Aorta (tissue), 5 donors: ENCODE results near the gene DBR1. TPM values are rescaled to one million over a fixed set of nuclear protein-coding genes. Genes with fewer than 3 reads are reported as not detected.

Source experiments
- ATAC-seq: fragments of 200-7000 bp; cut with Tn5 transposase; one replicate; pipeline ENCODE4 v1.9.1; 2022; ENCODE audit warnings: moderate library complexity; ENCODE audit not compliant: low FRiP score
- DNase-seq, 2 donors: peaks; one replicate each; pipeline ENCODE4 v3.0.0-alpha.2; 2020
- H3K27ac ChIP-seq, 2 donors: one replicate each; pipeline ENCODE4 v1.5.1; 2013; ENCODE audit warnings: low read length in 2 of 2, mild to moderate bottlenecking in 2 of 2, moderate library complexity in 2 of 2, control low read depth in 1 of 2, inconsistent platforms in 1 of 2, low read depth in 1 of 2
- H3K27me3 ChIP-seq, 2 donors: one replicate each; pipeline ENCODE4 v1.6.1; 2013; ENCODE audit warnings: control low read depth in 1 of 2, low read length in 1 of 2, mild to moderate bottlenecking in 1 of 2, moderate library complexity in 1 of 2; ENCODE audit not compliant: insufficient read depth in 2 of 2, control insufficient read depth in 1 of 2
- H3K36me3 ChIP-seq, 2 donors: one replicate each; pipeline ENCODE4 v1.6.1; 2013; ENCODE audit warnings: control low read depth in 1 of 2, low read length in 1 of 2, mild to moderate bottlenecking in 1 of 2; ENCODE audit not compliant: insufficient read depth in 2 of 2, control insufficient read depth in 1 of 2
- H3K4me1 ChIP-seq, 2 donors: one replicate each; pipeline ENCODE4 v1.6.1; 2013; ENCODE audit warnings: low read length in 2 of 2, control low read depth in 1 of 2, mild to moderate bottlenecking in 1 of 2, moderate library complexity in 1 of 2; ENCODE audit not compliant: insufficient read depth in 2 of 2, control insufficient read depth in 1 of 2
- H3K4me3 ChIP-seq, 2 donors: one replicate each; pipeline ENCODE4 v1.5.1; 2013; ENCODE audit warnings: low read length in 2 of 2, control low read depth in 1 of 2, mild to moderate bottlenecking in 1 of 2
- H3K9me3 ChIP-seq: one replicate; pipeline ENCODE4 v1.6.1; 2013; ENCODE audit warnings: mild to moderate bottlenecking, low read length; ENCODE audit not compliant: control insufficient read depth
- WGBS, 2 donors: extraction: QIAGEN DNeasy Blood & Tissue Kit; methylation state at CpG; one replicate each; pipeline ENCODE4 v1.1.7; 2013; 5-methylcytosine and 5-hydroxymethylcytosine counted together
- intact Hi-C, 2 donors: fragments of 100-400 bp; cut with DNase I; formaldehyde crosslinking; loops; one replicate each; pipeline versions ENCODE4 v1.14.2 to v1.15.0; 2022
- polyA plus RNA-seq, 2 donors: library from polyadenylated mRNA; stranded (reverse); fragments of 200-250 nt; gene quantifications; one replicate each; pipeline ENCODE4 v1.2.3, GENCODE V29; 2013
- total RNA-seq, 2 donors: library from RNA; stranded (reverse); fragmentation: NEBNext Ultra II Directional; extraction: Animal tissue kit (Norgen Biotek cat#: 25700); gene quantifications; one replicate each; pipeline ENCODE4 v1.2.1, GENCODE V29; 2021
- donor health status: healthy with polysubstance abuse.
- donor health status: Bipolar disorder and iron deficiency.
- donor health status: DM: no; HTN: no; CAD: no.
- donor health status: DM: no; HTN: no; CAD: no.
- donor health status: DM: yes; HTN: yes; CAD: no.

The DBR1 gene
- total and polyA plus RNA-seq, 4 donors: 5.5 to 15.3 (median 10.5) TPM

GRCh38 chr3:138124188-138124587 lies 50.5 kb downstream of the DBR1 start:
- intact Hi-C loops: no loop called here
- Histone ChIP-seq H3K9me3 (no peaks in the 10 kb centered on the region), H3K4me1 (no peaks in the 10 kb centered on the region), H3K4me3 (no peak overlapping the region), H3K27ac (no peak overlapping the region), H3K36me3 (no peaks in the 10 kb centered on the region), H3K27me3 (no peaks in the 10 kb centered on the region)
- no peak for ATAC-seq
- WGBS, 2 donors: 95 to 98% methylated on average over 6 of the region's 6 CpGs
- no peak for DNase-seq

DNA sequence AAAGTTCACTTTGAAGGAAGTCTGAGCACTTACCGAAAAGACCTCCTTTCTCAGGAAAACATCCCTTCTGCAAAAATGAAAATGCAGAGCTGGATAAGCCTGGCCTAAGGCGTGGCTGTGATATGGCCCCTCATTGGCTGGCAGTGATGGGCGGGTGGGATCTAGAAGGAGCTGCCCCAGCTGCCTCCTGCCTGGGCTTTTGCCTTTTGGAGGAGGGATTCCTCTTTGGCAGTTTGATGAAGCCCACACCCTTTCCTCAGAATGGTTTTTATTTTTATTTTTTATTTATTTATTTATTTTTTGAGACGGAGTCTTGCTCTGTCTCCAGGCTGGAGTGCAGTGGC lies 55.3 kb downstream of the DBR1 start:
- H3K27me3 ChIP-seq: no peaks in the 10 kb centered on the region
- H3K27ac ChIP-seq: no peak overlapping the region
- DNase-seq: no peak
- 51 to 53% methylated on average over 4 of the region's 4 CpGs for WGBS, 2 donors
- no peaks in the 10 kb centered on the region for H3K36me3 ChIP-seq
- ATAC-seq: no peak
- peaks cover 0 to 2% of the 10 kb centered on the region in 2 donors for H3K4me1 ChIP-seq
- no peaks in the 10 kb centered on the region for H3K9me3 ChIP-seq
- intact Hi-C loops: loop anchor here (1.0 to 10.0 kb wide), 2 partner anchors 51 to 55 kb away; partner anchors contain the start of gene DBR1 (in 1 of the 2)
- no peak overlapping the region for H3K4me3 ChIP-seq

DNA sequence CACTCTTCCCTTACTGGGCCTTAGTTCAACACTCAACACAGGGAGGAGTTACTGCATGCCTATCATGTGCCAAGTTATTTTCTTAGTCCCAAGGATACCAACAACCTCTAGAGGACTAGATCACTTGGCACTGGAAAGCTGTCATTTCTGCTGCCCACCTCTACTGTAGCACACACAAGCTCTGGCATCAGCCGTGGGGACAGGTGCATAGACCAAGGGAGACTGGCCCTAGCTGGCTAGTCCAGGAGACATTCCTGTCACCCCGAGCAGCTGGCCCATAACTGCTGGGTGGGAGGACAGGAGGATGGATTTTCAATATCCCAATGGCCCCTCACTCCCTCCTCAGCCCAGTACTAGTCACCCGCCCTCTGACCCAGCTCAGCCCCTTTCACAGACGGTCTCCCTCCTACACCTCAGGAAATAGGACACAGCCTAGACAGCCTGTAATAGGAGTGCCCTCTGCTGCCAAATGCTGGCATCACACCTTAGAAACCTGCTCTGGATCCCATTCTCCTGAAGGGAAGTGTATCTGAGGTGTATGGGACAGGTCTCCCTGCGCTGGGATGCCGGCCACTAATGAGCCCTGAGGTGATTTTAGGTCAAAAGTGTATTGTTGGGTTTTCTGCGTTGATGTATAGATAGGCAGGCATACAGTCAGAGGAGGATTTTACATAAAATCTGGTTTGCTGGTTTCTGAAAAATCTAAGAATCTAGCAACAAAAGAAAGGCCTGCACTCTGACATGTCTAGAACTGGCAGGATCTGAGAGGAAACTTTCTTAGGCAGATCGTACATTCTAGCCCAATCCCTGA lies 55.9 kb downstream of the DBR1 start:
- intact Hi-C loops: loop anchor here (1.0 to 10.0 kb wide), 2 partner anchors 51 to 56 kb away; partner anchors contain the start of gene DBR1 (in 1 of the 2)

GRCh38 chr3:138114988-138115971 lies 59.4 kb downstream of the DBR1 start, which contains the start of gene DZIP1L:
DZIP1L (minus strand) TSS chr3:138115608; CDS start chr3:138103971, 11,637 bp downstream.
- 0 to 1% methylated on average over 78 to 86 of the region's 86 CpGs for WGBS, 2 donors
- peak within 1 kb of the TSS; percentile 81 to 85 for H3K4me3 ChIP-seq

More for the DNA sequence above, 55.9 kb downstream of the DBR1 start:
- Histone ChIP-seq H3K4me3 (no peak overlapping the region), H3K36me3 (no peaks in the 10 kb centered on the region), H3K9me3 (no peaks in the 10 kb centered on the region), H3K27ac (no peak overlapping the region), H3K4me1 (peaks cover 0 to 2% of the 10 kb centered on the region in 2 donors), H3K27me3 (no peaks in the 10 kb centered on the region)
- DNase-seq (peak; percentile 79 to 89), ATAC-seq (peak; percentile 71)
- WGBS, 2 donors: 32 to 34% methylated on average over 8 of the region's 8 CpGs

DNA sequence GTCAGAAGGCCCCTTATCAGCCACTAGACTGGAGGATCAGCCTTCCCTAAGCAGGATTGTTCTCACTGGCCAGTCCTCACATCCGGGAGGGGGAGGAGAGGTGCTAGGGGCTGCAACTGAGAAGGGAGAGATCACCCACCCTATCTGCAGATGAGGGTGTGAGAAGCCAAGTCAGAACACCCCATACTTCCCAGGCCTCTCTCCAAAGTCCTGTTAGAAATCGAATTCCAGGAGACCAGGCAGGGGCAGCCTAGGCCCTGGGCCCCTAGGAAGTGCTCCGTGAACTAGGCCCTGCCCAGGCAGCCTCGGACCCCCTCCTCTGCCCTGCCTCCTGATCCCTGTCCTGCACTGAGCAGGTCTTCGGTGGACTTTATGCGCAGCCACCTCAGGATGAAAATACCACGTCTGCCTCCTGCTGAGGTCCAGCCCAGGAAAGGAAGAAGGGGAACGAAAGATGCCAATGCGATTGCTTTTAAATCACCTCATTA lies 60.2 kb downstream of the DBR1 start:
- 2 to 4% methylated on average over 9 of the region's 9 CpGs for WGBS, 2 donors
- peak overlapping the region; percentile 64 to 80 for H3K27ac ChIP-seq
- ATAC-seq (peak; percentile 23), DNase-seq (no peak)
- no peaks in the 10 kb centered on the region for H3K27me3 ChIP-seq
- no peaks in the 10 kb centered on the region for H3K9me3 ChIP-seq
- no peaks in the 10 kb centered on the region for H3K36me3 ChIP-seq
- H3K4me1 ChIP-seq: peaks cover 0 to 8% of the 10 kb centered on the region in 2 donors
- peak overlapping the region; percentile 81 to 85 for H3K4me3 ChIP-seq
- intact Hi-C loops: loop anchor here in 1 of 2 donors (10.0 kb wide), 1 partner anchor 60 kb away; the partner anchor contains the start of gene DBR1

More at GRCh38 chr3:138114988-138115971, 59.4 kb downstream of the DBR1 start, which contains the start of gene DZIP1L:
- Histone ChIP-seq H3K27me3 (no peaks in the 10 kb centered on the region), H3K36me3 (no peaks in the 10 kb centered on the region), H3K9me3 (no peaks in the 10 kb centered on the region), H3K4me1 (peaks cover 0 to 8% of the 10 kb centered on the region in 2 donors), H3K27ac (peak within 1 kb of the TSS; percentile 79 to 80)
- DNase-seq (peak; percentile 80 to 87), ATAC-seq (peak; percentile 95)
- intact Hi-C loops: loop anchor here in 1 of 2 donors (10.0 kb wide), 1 partner anchor 60 kb away; the partner anchor contains the start of gene DBR1

GRCh38 chr3:138113326-138113725 lies 61.4 kb downstream of the DBR1 start:
- peak overlapping the region in 1 of 2 donors; percentile 4 for H3K27ac ChIP-seq
- no peak for DNase-seq
- H3K36me3 ChIP-seq: no peaks in the 10 kb centered on the region
- no peaks in the 10 kb centered on the region for H3K27me3 ChIP-seq
- H3K4me3 ChIP-seq: no peak overlapping the region
- no peak for ATAC-seq
- H3K4me1 ChIP-seq: peaks cover 0 to 8% of the 10 kb centered on the region in 2 donors
- WGBS, 2 donors: 22 to 29% methylated on average over 1 of the region's 1 CpG
- intact Hi-C loops: loop anchor here in 1 of 2 donors (10.0 kb wide), 1 partner anchor 61 kb away; the partner anchor contains the start of gene DBR1
- no peaks in the 10 kb centered on the region for H3K9me3 ChIP-seq

GRCh38 chr3:138112362-138112761 lies 62.4 kb downstream of the DBR1 start:
- H3K9me3 ChIP-seq: no peaks in the 10 kb centered on the region
- 69 to 71% methylated on average over 8 of the region's 8 CpGs for WGBS, 2 donors
- no peaks in the 10 kb centered on the region for H3K36me3 ChIP-seq
- intact Hi-C loops: loop anchor here in 1 of 2 donors (10.0 kb wide), 1 partner anchor 62 kb away; the partner anchor contains the start of gene DBR1
- no peak overlapping the region for H3K4me3 ChIP-seq
- peaks cover 0 to 8% of the 10 kb centered on the region in 2 donors for H3K4me1 ChIP-seq
- H3K27me3 ChIP-seq: no peaks in the 10 kb centered on the region
- ATAC-seq: no peak
- DNase-seq: no peak
- H3K27ac ChIP-seq: no peak overlapping the region
